H9 (cell line): ENCODE measurements around the gene NHLRC4. TPM values are rescaled to one million over a fixed set of nuclear protein-coding genes. Genes with fewer than 3 reads are reported as not detected.

Source experiments
- DNase-seq: peaks from one replicate; pipeline ENCODE4 v3.0.0-alpha.2; 2017
- H2AFZ ChIP-seq: one replicate; pipeline ENCODE4 v1.6.1; 2013; ENCODE audit warnings: mild to moderate bottlenecking, low read length, control low read depth, moderate library complexity
- H2AK5ac ChIP-seq: 2 replicates; pipeline ENCODE4 v1.6.1; 2013; ENCODE audit warnings: low read length, control low read depth, mixed read lengths; ENCODE audit not compliant: insufficient read length
- H2BK120ac ChIP-seq: one replicate; pipeline ENCODE4 v1.6.1; 2013; ENCODE audit warnings: low read depth, mild to moderate bottlenecking, low read length, control low read depth, inconsistent platforms; ENCODE audit not compliant: poor library complexity, severe bottlenecking
- H2BK12ac ChIP-seq: 2 replicates; pipeline ENCODE4 v1.6.1; 2013; ENCODE audit warnings: low read length, control low read depth, mixed read lengths, low read depth; ENCODE audit not compliant: insufficient read length
- H2BK15ac ChIP-seq: 2 replicates; pipeline ENCODE4 v1.6.1; 2013; ENCODE audit warnings: low read depth, low read length, control low read depth
- H2BK20ac ChIP-seq: one replicate; pipeline ENCODE4 v1.6.1; 2013; ENCODE audit warnings: low read depth, mild to moderate bottlenecking, low read length, control low read depth, inconsistent platforms; ENCODE audit not compliant: poor library complexity, severe bottlenecking
- H2BK5ac ChIP-seq: 2 replicates; pipeline ENCODE4 v1.6.1; 2013; ENCODE audit warnings: low read length, control low read depth, mixed read lengths; ENCODE audit not compliant: insufficient read length
- H3K14ac ChIP-seq: 2 replicates; pipeline ENCODE4 v1.6.1; 2013; ENCODE audit warnings: low read length, control low read depth; ENCODE audit not compliant: insufficient read depth
- H3K18ac ChIP-seq: 2 replicates; pipeline ENCODE4 v1.6.1; 2013; ENCODE audit warnings: low read depth, mild to moderate bottlenecking, mixed read lengths, low read length, control low read depth; ENCODE audit not compliant: insufficient read length
- H3K23ac ChIP-seq: 2 replicates; pipeline ENCODE4 v1.6.1; 2013; ENCODE audit warnings: low read length, control low read depth, mixed read lengths, low read depth; ENCODE audit not compliant: insufficient read length
- H3K23me2 ChIP-seq: 2 replicates; pipeline ENCODE4 v1.6.1; 2013; ENCODE audit warnings: low read depth, mild to moderate bottlenecking, mixed read lengths, low read length, control low read depth; ENCODE audit not compliant: insufficient read length, poor library complexity, severe bottlenecking
- H3K27ac ChIP-seq: 2 replicates; pipeline ENCODE4 v1.5.1; 2013; ENCODE audit warnings: low read length, control low read depth, mixed read lengths, low read depth; ENCODE audit not compliant: insufficient read length
- H3K27me3 ChIP-seq: 2 replicates; pipeline ENCODE4 v1.6.1; 2013; ENCODE audit warnings: low read length, control low read depth, inconsistent platforms; ENCODE audit not compliant: insufficient read depth
- H3K4ac ChIP-seq: 2 replicates; pipeline ENCODE4 v1.6.1; 2013; ENCODE audit warnings: low read depth, mild to moderate bottlenecking, control low read depth, inconsistent platforms, low read length, moderate library complexity
- H3K4me1 ChIP-seq: 2 replicates; pipeline ENCODE4 v1.6.1; 2013; ENCODE audit warnings: low read length, control low read depth, inconsistent platforms; ENCODE audit not compliant: insufficient read depth
- H3K4me2 ChIP-seq: 2 replicates; pipeline ENCODE4 v1.6.1; 2013; ENCODE audit warnings: low read length, control low read depth, mixed read lengths; ENCODE audit not compliant: insufficient read length, insufficient read depth
- H3K56ac ChIP-seq: 2 replicates; pipeline ENCODE4 v1.6.1; 2013; ENCODE audit warnings: low read depth, mild to moderate bottlenecking, mixed read lengths, low read length, control low read depth; ENCODE audit not compliant: insufficient read length
- H3K79me1 ChIP-seq: 2 replicates; pipeline ENCODE4 v1.6.1; 2013; ENCODE audit warnings: low read depth, mild to moderate bottlenecking, moderate library complexity, low read length, control low read depth, inconsistent platforms; ENCODE audit not compliant: insufficient read depth, poor library complexity, severe bottlenecking
- H3K79me2 ChIP-seq: 2 replicates; pipeline ENCODE4 v1.6.1; 2013; ENCODE audit warnings: low read length, control low read depth, inconsistent platforms; ENCODE audit not compliant: insufficient read depth
- H3K9ac ChIP-seq: 2 replicates; pipeline ENCODE4 v1.6.1; 2013; ENCODE audit warnings: low read length, control low read depth, mixed read lengths; ENCODE audit not compliant: insufficient read length; ENCODE audit errors: extremely low read depth
- H3K9me3 ChIP-seq: one replicate; pipeline ENCODE4 v1.6.1; 2013; ENCODE audit warnings: low read depth, low read length, inconsistent platforms; ENCODE audit not compliant: control insufficient read depth
- H3T11ph ChIP-seq: one replicate; pipeline ENCODE4 v1.6.1; 2013; ENCODE audit warnings: mild to moderate bottlenecking, low read length, control low read depth, inconsistent platforms
- H4K20me1 ChIP-seq: one replicate; pipeline ENCODE4 v1.6.1; 2013; ENCODE audit not compliant: control insufficient read depth, insufficient read length, insufficient read depth
- H4K5ac ChIP-seq: 2 replicates; pipeline ENCODE4 v1.6.1; 2013; ENCODE audit warnings: low read depth, mild to moderate bottlenecking, mixed read lengths, low read length, control low read depth; ENCODE audit not compliant: insufficient read length
- H4K8ac ChIP-seq: replicated peaks from 2 replicates; pipeline ENCODE4 v1.6.1; 2013; ENCODE audit warnings: low read length, control low read depth, mixed read lengths, low read depth; ENCODE audit not compliant: insufficient read length
- H4K91ac ChIP-seq: 2 replicates; pipeline ENCODE4 v1.6.1; 2013; ENCODE audit warnings: low read depth, mild to moderate bottlenecking, moderate library complexity, mixed read lengths, low read length, control low read depth; ENCODE audit not compliant: insufficient read length
- H3K27ac Mint-ChIP-seq, 3 experiments: 2 replicates in 2 of 3; 3 replicates in 1 of 3; pipeline ENCODE4 v1.8.0; 2020 to 2021; ENCODE audit warnings: mixed read lengths in 3 of 3, mild to moderate bottlenecking in 1 of 3, moderate library complexity in 1 of 3
- H3K27me3 Mint-ChIP-seq: 2 replicates; pipeline ENCODE4 v1.8.0; 2021; ENCODE audit warnings: low read depth, mild to moderate bottlenecking, moderate library complexity, mixed read lengths
- H3K36me3 Mint-ChIP-seq, 3 experiments: 2 replicates in 2 of 3; 3 replicates in 1 of 3; pipeline ENCODE4 v1.8.0; 2020 to 2021; ENCODE audit warnings: low read depth in 3 of 3, mixed read lengths in 3 of 3; ENCODE audit not compliant: insufficient read depth in 1 of 3
- H3K4me1 Mint-ChIP-seq, 2 experiments: 2 replicates each; pipeline ENCODE4 v1.8.0; 2020; ENCODE audit warnings: mixed read lengths in 2 of 2
- H3K4me3 Mint-ChIP-seq, 2 experiments: 2 replicates in 1 of 2; 3 replicates in 1 of 2; pipeline ENCODE4 v1.8.0; 2020 to 2021; ENCODE audit warnings: mild to moderate bottlenecking in 2 of 2, mixed read lengths in 2 of 2, moderate library complexity in 1 of 2
- H3K9me3 Mint-ChIP-seq, 2 experiments: 2 replicates in 1 of 2; 3 replicates in 1 of 2; pipeline ENCODE4 v1.8.0; 2020; ENCODE audit warnings: mild to moderate bottlenecking in 2 of 2, mixed read lengths in 2 of 2, moderate library complexity in 1 of 2
- CTCF ChIP-seq: fragments of 200-600 bp; sonication (generic); conservative IDR thresholded peaks from 3 replicates; pipeline ENCODE4 v1.8.0; 2021; ENCODE audit warnings: antibody characterized with exemption, mild to moderate bottlenecking
- WGBS: extraction: QIAGEN DNeasy Blood & Tissue Kit; methylation state at CpG from one replicate; pipeline ENCODE4 v1.1.7; 2013; ENCODE audit warnings: missing lambda C conversion rate, low lambda C conversion rate, mixed read lengths; ENCODE audit not compliant: insufficient read length; ENCODE audit errors: extremely low coverage; 5-methylcytosine and 5-hydroxymethylcytosine counted together
- total RNA-seq: library from RNA; stranded (reverse); gene quantifications from 2 replicates; pipeline ENCODE4 v1.2.1, GENCODE V29; 2021

NHLRC4 gene
- total RNA-seq, 1 experiment from 2014 or later, result 0.42 TPM

GRCh38 chr16:588889-589657 lies 22.3 kb downstream of the NHLRC4 start:
- H3T11ph ChIP-seq, result no peak overlapping the region
- no CpG with 5 or more reads among the region's 107 CpGs for WGBS
- 0 out of 5 replicates have a peak, but pooled peaks cover 0 to 3% of the 10 kb centered on the region in 2 experiments for H3K9me3 Mint-ChIP-seq
- no peak overlapping the region for H2BK20ac ChIP-seq
- H2BK12ac ChIP-seq, result no peak overlapping the region
- H4K91ac ChIP-seq, result no peak overlapping the region
- no peak for TF ChIP-seq CTCF
- no peak overlapping the region for H2BK120ac ChIP-seq
- peaks cover 16 to 25% of the 10 kb centered on the region in 2 experiments for H3K4me1 Mint-ChIP-seq
- peak overlapping the region; percentile 99 to 100 (median 100) for H3K27ac Mint-ChIP-seq
- no peak overlapping the region for H4K8ac ChIP-seq
- peak overlapping the region; percentile 55 for H3K4me2 ChIP-seq
- H3K23me2 ChIP-seq, result peaks cover 5% of the 10 kb centered on the region
- H3K4me1 ChIP-seq, result no peaks in the 10 kb centered on the region
- H3K79me2 ChIP-seq, result no peaks in the 10 kb centered on the region; the same call in 1 of the 2 replicates
- H3K14ac ChIP-seq, result peak overlapping the region; percentile 99
- H4K5ac ChIP-seq, result no peak overlapping the region
- peaks cover 49% of the 10 kb centered on the region for H3K27me3 Mint-ChIP-seq
- peak; percentile 96 for DNase-seq
- peaks cover 7% of the 10 kb centered on the region; the same call in 1 of the 2 replicates for H3K27me3 ChIP-seq
- H3K36me3 Mint-ChIP-seq, result peaks cover 0 to 12% (median 7%) of the 10 kb centered on the region in 3 experiments; a peak in 6 of 7 replicates
- no peak overlapping the region for H3K56ac ChIP-seq
- no peak overlapping the region for H2BK15ac ChIP-seq
- peaks cover 3% of the 10 kb centered on the region for H3K79me1 ChIP-seq
- peak overlapping the region; percentile 14 for H3K27ac ChIP-seq
- H3K9me3 ChIP-seq, result no peaks in the 10 kb centered on the region
- H4K20me1 ChIP-seq, result no peaks in the 10 kb centered on the region
- H3K9ac ChIP-seq, result peak overlapping the region; percentile 78
- no peak overlapping the region for H2AK5ac ChIP-seq
- no peak overlapping the region for H3K4ac ChIP-seq
- H3K23ac ChIP-seq, result no peak overlapping the region
- H2AFZ ChIP-seq, result no peak overlapping the region
- H3K18ac ChIP-seq, result peak overlapping the region; percentile 99
- peak overlapping the region; percentile 94 to 99 for H3K4me3 Mint-ChIP-seq
- no peak overlapping the region for H2BK5ac ChIP-seq
